ENCODE data around the gene FOXF2. TPM values are rescaled to one million over a fixed set of nuclear protein-coding genes. Genes with fewer than 3 reads are reported as not detected.

The FOXF2 gene
- total RNA-seq, 1 donor from 2014 or later = 0.61 TPM

GRCh38 chr6:1386038-1386709, 3.2 kb upstream of the FOXF2 start:
- H3K4me1 Mint-ChIP-seq (ENCODE audit: low read depth, unreplicated experiment) = peaks cover 3% of the 10 kb centered on the region
- TF ChIP-seq EZH2 (IDR thresholded peaks at IDR 0.05; ENCODE audit: insufficient read depth, low read length) = no peak
- no peak for TF ChIP-seq CTCF (IDR thresholded peaks at IDR 0.05; ENCODE audit: insufficient read depth, low read depth, low read length)
- no peak overlapping the region for H3K4me2 ChIP-seq (ENCODE audit: low read length)
- H3K4me1 ChIP-seq (ENCODE audit: insufficient read depth, low read length) = peaks cover 5% of the 10 kb centered on the region
- peaks cover 78% of the 10 kb centered on the region for H3K27me3 ChIP-seq (ENCODE audit: insufficient read depth, low read length)
- no peak overlapping the region for H3K27ac ChIP-seq (ENCODE audit: low read depth, low read length)
- peaks cover 20% of the 10 kb centered on the region for H4K20me1 ChIP-seq (ENCODE audit: insufficient read depth, low read length)
- no peaks in the 10 kb centered on the region for H3K36me3 ChIP-seq (ENCODE audit: insufficient read depth, low read length)
- H3K79me2 ChIP-seq (ENCODE audit: insufficient read depth, low read length) = no peaks in the 10 kb centered on the region
- no peak for FAIRE-seq
- no peak overlapping the region for H3K27ac Mint-ChIP-seq (ENCODE audit: unreplicated experiment)
- no peak overlapping the region for H3K9ac ChIP-seq (ENCODE audit: low read length)
- no peaks in the 10 kb centered on the region for H3K9me3 ChIP-seq (ENCODE audit: insufficient read depth, low read depth, low read length)
- no peak for DNase-seq (ENCODE audit: low read depth)
- H3K9me3 Mint-ChIP-seq (ENCODE audit: unreplicated experiment) = peaks cover 12% of the 10 kb centered on the region
- H2AFZ ChIP-seq (ENCODE audit: low read depth, low read length) = no peak overlapping the region
- peaks cover 63% of the 10 kb centered on the region for H3K27me3 Mint-ChIP-seq (ENCODE audit: low read depth, unreplicated experiment)
- no peak overlapping the region for H3K4me3 ChIP-seq (ENCODE audit: insufficient read depth, low read depth, low read length)
- H3K4me3 Mint-ChIP-seq (ENCODE audit: unreplicated experiment) = no peak overlapping the region
- H3K36me3 Mint-ChIP-seq (ENCODE audit: low read depth, unreplicated experiment) = no peaks in the 10 kb centered on the region

GRCh38 chr6:1387538-1387875, 1.9 kb upstream of the FOXF2 start:
- no peak for FAIRE-seq
- Mint-ChIP-seq H3K9me3 (ENCODE audit: unreplicated experiment) (peaks cover 14% of the 10 kb centered on the region), H3K36me3 (ENCODE audit: low read depth, unreplicated experiment) (no peaks in the 10 kb centered on the region), H3K4me3 (ENCODE audit: unreplicated experiment) (no peak overlapping the region), H3K27ac (ENCODE audit: unreplicated experiment) (no peak overlapping the region), H3K4me1 (ENCODE audit: low read depth, unreplicated experiment) (peaks cover 5% of the 10 kb centered on the region), H3K27me3 (ENCODE audit: low read depth, unreplicated experiment) (peaks cover 73% of the 10 kb centered on the region)
- Histone ChIP-seq H3K4me3 (ENCODE audit: insufficient read depth, low read depth, low read length) (no peak overlapping the region), H3K4me2 (ENCODE audit: low read length) (no peak overlapping the region), H2AFZ (ENCODE audit: low read depth, low read length) (no peak overlapping the region), H4K20me1 (ENCODE audit: insufficient read depth, low read length) (peaks cover 32% of the 10 kb centered on the region), H3K4me1 (ENCODE audit: insufficient read depth, low read length) (peaks cover 5% of the 10 kb centered on the region), H3K9ac (ENCODE audit: low read length) (no peak overlapping the region), H3K36me3 (ENCODE audit: insufficient read depth, low read length) (no peaks in the 10 kb centered on the region), H3K79me2 (ENCODE audit: insufficient read depth, low read length) (no peaks in the 10 kb centered on the region), H3K27ac (ENCODE audit: low read depth, low read length) (no peak overlapping the region), H3K9me3 (ENCODE audit: insufficient read depth, low read depth, low read length) (no peaks in the 10 kb centered on the region), H3K27me3 (ENCODE audit: insufficient read depth, low read length) (peaks cover 81% of the 10 kb centered on the region)
- no peak for DNase-seq (ENCODE audit: low read depth)
- peak; percentile 16 for TF ChIP-seq EZH2 (IDR thresholded peaks at IDR 0.05; ENCODE audit: insufficient read depth, low read length)
- no peak for TF ChIP-seq CTCF (IDR thresholded peaks at IDR 0.05; ENCODE audit: insufficient read depth, low read depth, low read length)

GRCh38 chr6:1387876-1388629, 1.3 kb upstream of the FOXF2 start:
- H4K20me1 ChIP-seq (ENCODE audit: insufficient read depth, low read length) = peaks cover 32% of the 10 kb centered on the region
- H3K27me3 Mint-ChIP-seq (ENCODE audit: low read depth, unreplicated experiment) = peaks cover 69% of the 10 kb centered on the region
- no peak overlapping the region for H3K27ac Mint-ChIP-seq (ENCODE audit: unreplicated experiment)
- peak overlapping the region; percentile 62 for H3K4me2 ChIP-seq (ENCODE audit: low read length)
- H3K27me3 ChIP-seq (ENCODE audit: insufficient read depth, low read length) = peaks cover 79% of the 10 kb centered on the region
- peaks cover 6% of the 10 kb centered on the region for H3K4me1 Mint-ChIP-seq (ENCODE audit: low read depth, unreplicated experiment)
- H3K9ac ChIP-seq (ENCODE audit: low read length) = no peak overlapping the region
- no peak overlapping the region for H2AFZ ChIP-seq (ENCODE audit: low read depth, low read length)
- no peaks in the 10 kb centered on the region for H3K79me2 ChIP-seq (ENCODE audit: insufficient read depth, low read length)
- no peak for DNase-seq (ENCODE audit: low read depth)
- FAIRE-seq = no peak
- no peaks in the 10 kb centered on the region for H3K36me3 Mint-ChIP-seq (ENCODE audit: low read depth, unreplicated experiment)
- H3K4me3 Mint-ChIP-seq (ENCODE audit: unreplicated experiment) = no peak overlapping the region
- H3K4me3 ChIP-seq (ENCODE audit: insufficient read depth, low read depth, low read length) = no peak overlapping the region
- TF ChIP-seq EZH2 (IDR thresholded peaks at IDR 0.05; ENCODE audit: insufficient read depth, low read length) (peak; percentile 65), CTCF (IDR thresholded peaks at IDR 0.05; ENCODE audit: insufficient read depth, low read depth, low read length) (no peak)
- no peaks in the 10 kb centered on the region for H3K9me3 ChIP-seq (ENCODE audit: insufficient read depth, low read depth, low read length)
- H3K27ac ChIP-seq (ENCODE audit: low read depth, low read length) = no peak overlapping the region
- peaks cover 15% of the 10 kb centered on the region for H3K9me3 Mint-ChIP-seq (ENCODE audit: unreplicated experiment)
- H3K4me1 ChIP-seq (ENCODE audit: insufficient read depth, low read length) = peaks cover 5% of the 10 kb centered on the region
- H3K36me3 ChIP-seq (ENCODE audit: insufficient read depth, low read length) = no peaks in the 10 kb centered on the region
